ENCODE results near the gene SBK2. TPM values are rescaled to one million over a fixed set of nuclear protein-coding genes. Genes with fewer than 3 reads are reported as not detected.

The SBK2 gene
- total RNA-seq: not detected in 2 replicates

GRCh38 chr19:55536951-55537740, at the start of gene SBK2:
Gene SBK2 (minus strand): TSS chr19:55537133. CDS start chr19:55536294, 839 bp downstream.

GRCh38 chr19:55580628-55581144, 43.8 kb upstream of the SBK2 start, which contains the start of gene ZNF579:
Gene ZNF579 (minus strand): TSS chr19:55580848. CDS start chr19:55579639, 1,209 bp downstream.

GRCh38 chr19:55545443-55545842, 8.5 kb upstream of the SBK2 start, which contains the start of gene SBK3:
Gene SBK3 (minus strand): TSS chr19:55545543. CDS start chr19:55545543, 0 bp downstream.

GRCh38 chr19:55487924-55488687, 48.8 kb downstream of the SBK2 start, which contains the start of gene SSC5D:
Gene SSC5D (plus strand): TSS chr19:55488436. CDS start chr19:55488590, 154 bp downstream.

GRCh38 chr19:55484593-55485438, 52.1 kb downstream of the SBK2 start, which contains the start of gene NAT14:
Gene NAT14 (plus strand): TSS chr19:55485188. CDS start chr19:55485709, 521 bp downstream.

Other genes starting within 250 kb of the SBK2 start
- not detected in 2 replicates for gene TMEM150B, start 211.8 kb downstream of the SBK2 start, total RNA-seq
- 4.2 and 8.7 TPM in 2 replicates for gene KMT5C, start 197.3 kb downstream of the SBK2 start, total RNA-seq
- not detected in 2 replicates for gene COX6B2, start 182.4 kb downstream of the SBK2 start, total RNA-seq
- gene GARIN5B, start 173.9 kb downstream of the SBK2 start, total RNA-seq: not detected in 2 replicates
- 0.15 and 0.31 TPM in 2 replicates for gene IL11, start 166.7 kb downstream of the SBK2 start, total RNA-seq
- gene TMEM190, start 160.3 kb downstream of the SBK2 start, total RNA-seq: not detected in 2 replicates
- 0.19 and 0.83 TPM in 2 replicates for gene TMEM238, start 152.8 kb downstream of the SBK2 start, total RNA-seq
- gene RPL28, start 151.2 kb downstream of the SBK2 start, total RNA-seq: 656 and 731 TPM in 2 replicates
- 22.0 and 33.7 TPM in 2 replicates for gene UBE2S, start 129.3 kb downstream of the SBK2 start, total RNA-seq
- gene SHISA7, start 93.8 kb downstream of the SBK2 start, total RNA-seq: not detected in 2 replicates
- gene ISOC2, start 75.5 kb downstream of the SBK2 start, total RNA-seq: 84.9 and 94.9 TPM in 2 replicates
- not detected in 2 replicates for gene C19orf85, start 72.4 kb downstream of the SBK2 start, total RNA-seq
- 5.8 and 8.5 TPM in 2 replicates for gene ZNF628, start 60.5 kb downstream of the SBK2 start, total RNA-seq
- 4.2 and 11.4 TPM in 2 replicates for gene NAT14, start 51.9 kb downstream of the SBK2 start, total RNA-seq
- 70.0 and 81.2 TPM in 2 replicates for gene SSC5D, start 48.7 kb downstream of the SBK2 start, total RNA-seq
- gene SBK3, start 8.4 kb upstream of the SBK2 start, total RNA-seq: not detected in 2 replicates
- gene ZNF579, start 43.7 kb upstream of the SBK2 start, total RNA-seq: 6.3 and 6.6 TPM in 2 replicates
- gene FIZ1, start 62.4 kb upstream of the SBK2 start, total RNA-seq: 4.9 and 7.0 TPM in 2 replicates
- 17.9 and 21.6 TPM in 2 replicates for gene ZNF524, start 63.2 kb upstream of the SBK2 start, total RNA-seq
- gene ZNF865, start 68.5 kb upstream of the SBK2 start, total RNA-seq: 6.8 and 7.6 TPM in 2 replicates
- 2.1 and 4.0 TPM in 2 replicates for gene ZNF784, start 87.4 kb upstream of the SBK2 start, total RNA-seq
- 16.3 and 17.3 TPM in 2 replicates for gene ZNF580, start 103.9 kb upstream of the SBK2 start, total RNA-seq
- 37.1 and 44.1 TPM in 2 replicates for gene ZNF581, start 106.5 kb upstream of the SBK2 start, total RNA-seq
- gene CCDC106, start 111.1 kb upstream of the SBK2 start, total RNA-seq: 14.9 and 17.8 TPM in 2 replicates
- 86.1 and 111 TPM in 2 replicates for gene U2AF2, start 117.9 kb upstream of the SBK2 start, total RNA-seq
- 164 and 197 TPM in 2 replicates for gene EPN1, start 138.1 kb upstream of the SBK2 start, total RNA-seq
- not detected in 2 replicates for gene NLRP9, start 201.3 kb upstream of the SBK2 start, total RNA-seq
- not detected in 2 replicates for gene RFPL4A, start 222.0 kb upstream of the SBK2 start, total RNA-seq
- not detected in 2 replicates for gene RFPL4AL1, start 232.0 kb upstream of the SBK2 start, total RNA-seq